Neural progenitor cell (in vitro differentiated cells): ENCODE results near the gene HFM1. TPM values are rescaled to one million over a fixed set of nuclear protein-coding genes. Genes with fewer than 3 reads are reported as not detected.

Experiments
- DNase-seq: peaks from one replicate; pipeline ENCODE4 v3.0.0-alpha.2; 2016; ENCODE audit warnings: low spot score
- H2AFZ ChIP-seq: fragments of 200-600 bp; sonication (generic); replicated peaks from 2 replicates; pipeline ENCODE4 v1.6.1; 2016; ENCODE audit warnings: antibody characterized with exemption
- H3F3A ChIP-seq: fragments of 200-600 bp; sonication (generic); 2 replicates; pipeline ENCODE4 v1.6.1; 2016; ENCODE audit warnings: antibody characterized with exemption, low read depth
- H3K27ac ChIP-seq: fragments of 200-600 bp; sonication (generic); 2 replicates; pipeline ENCODE4 v1.5.1; 2016; ENCODE audit warnings: mild to moderate bottlenecking
- H3K27me3 ChIP-seq: fragments of 200-600 bp; sonication (generic); 2 replicates; pipeline ENCODE4 v1.6.1; 2016; ENCODE audit warnings: mild to moderate bottlenecking, moderate library complexity
- H3K36me3 ChIP-seq: fragments of 200-600 bp; sonication (generic); 2 replicates; pipeline ENCODE4 v1.5.1; 2016
- H3K4me1 ChIP-seq: fragments of 200-600 bp; sonication (generic); 2 replicates; pipeline ENCODE4 v1.6.1; 2016; ENCODE audit warnings: mixed run types
- H3K4me2 ChIP-seq: fragments of 200-600 bp; sonication (generic); 2 replicates; pipeline ENCODE4 v1.6.1; 2016
- H3K4me3 ChIP-seq: fragments of 200-600 bp; sonication (generic); 2 replicates; pipeline ENCODE4 v1.5.1; 2016
- H3K79me2 ChIP-seq: fragments of 200-600 bp; sonication (generic); 2 replicates; pipeline ENCODE4 v1.6.1; 2016; ENCODE audit warnings: low read depth
- H3K9ac ChIP-seq: fragments of 200-600 bp; sonication (generic); 2 replicates; pipeline ENCODE4 v1.6.1; 2016
- H3K9me3 ChIP-seq: fragments of 200-600 bp; sonication (generic); 2 replicates; pipeline ENCODE4 v1.5.1; 2016; ENCODE audit warnings: low read depth
- H4K20me1 ChIP-seq: fragments of 200-600 bp; sonication (generic); 2 replicates; pipeline ENCODE4 v1.6.1; 2016; ENCODE audit warnings: low read depth
- H3K27ac Mint-ChIP-seq: 3 replicates; pipeline ENCODE4 v1.8.0; 2021; ENCODE audit warnings: mixed read lengths
- H3K27me3 Mint-ChIP-seq: 2 replicates; pipeline ENCODE4 v1.8.0; 2022; ENCODE audit warnings: low read depth, mild to moderate bottlenecking, inconsistent platforms, moderate library complexity, mixed read lengths; ENCODE audit not compliant: insufficient read depth
- H3K36me3 Mint-ChIP-seq: 3 replicates; pipeline ENCODE4 v1.8.0; 2021; ENCODE audit warnings: mixed read lengths
- H3K4me1 Mint-ChIP-seq: 3 replicates; pipeline ENCODE4 v1.8.0; 2021; ENCODE audit warnings: mixed read lengths
- H3K4me3 Mint-ChIP-seq: 3 replicates; pipeline ENCODE4 v1.8.0; 2021; ENCODE audit warnings: mild to moderate bottlenecking, moderate library complexity, mixed read lengths
- H3K9me3 Mint-ChIP-seq: 3 replicates; pipeline ENCODE4 v1.8.0; 2020; ENCODE audit warnings: mixed read lengths
- EZH2 ChIP-seq: fragments of 200-600 bp; sonication (generic); IDR thresholded peaks from 2 replicates; pipeline ENCODE4 v1.6.1; 2017; ENCODE audit warnings: antibody characterized with exemption, mild to moderate bottlenecking, moderate library complexity
- EZH2phosphoT487 ChIP-seq: fragments of 200-600 bp; sonication (generic); IDR thresholded peaks from 2 replicates; pipeline ENCODE4 v1.6.1; 2017; ENCODE audit warnings: antibody characterized with exemption
- small RNA-seq: library from RNA; depleted of rRNA; stranded (forward); fragments of <200 nt; gene quantifications from one replicate; pipeline ENCODE3, GENCODE V24; 2015
- total RNA-seq: library from RNA; depleted of rRNA; stranded (reverse); fragments of >200 nt; gene quantifications from 2 replicates; pipeline ENCODE4 v1.2.3, GENCODE V29; 2015; ENCODE audit warnings: low replicate concordance
- TF ChIP-seq, protein P1 (sequence below): fragments of 200-600 bp; sonication (generic); IDR thresholded peaks from 2 replicates; pipeline ENCODE4 v1.5.1; 2017; ENCODE audit warnings: antibody characterized with exemption, mild to moderate bottlenecking

HFM1 gene
- total RNA-seq, 1 donor from 2014 or later, result 36.3 TPM

- DNase-seq, result peak; percentile 16
- Histone ChIP-seq H3K9ac (no peak overlapping the region), H3K4me2 (no peak overlapping the region), H4K20me1 (no peaks in the 10 kb centered on the region), H3K4me3 (no peak overlapping the region), H2AFZ (no peak overlapping the region), H3F3A (no peaks in the 10 kb centered on the region), H3K36me3 (no peaks in the 10 kb centered on the region), H3K79me2 (no peaks in the 10 kb centered on the region), H3K27me3 (no peaks in the 10 kb centered on the region), H3K4me1 (no peaks in the 10 kb centered on the region), H3K9me3 (no peaks in the 10 kb centered on the region), H3K27ac (no peak overlapping the region)
- Mint-ChIP-seq H3K4me1 (no peaks in the 10 kb centered on the region), H3K27me3 (no peaks in the 10 kb centered on the region), H3K27ac (no peak overlapping the region), H3K4me3 (no peak overlapping the region), H3K9me3 (peaks cover 16% of the 10 kb centered on the region), H3K36me3 (no peaks in the 10 kb centered on the region)
- TF ChIP-seq EZH2 (no peak), EZH2phosphoT487 (no peak)
- TF ChIP-seq, protein P1, sequence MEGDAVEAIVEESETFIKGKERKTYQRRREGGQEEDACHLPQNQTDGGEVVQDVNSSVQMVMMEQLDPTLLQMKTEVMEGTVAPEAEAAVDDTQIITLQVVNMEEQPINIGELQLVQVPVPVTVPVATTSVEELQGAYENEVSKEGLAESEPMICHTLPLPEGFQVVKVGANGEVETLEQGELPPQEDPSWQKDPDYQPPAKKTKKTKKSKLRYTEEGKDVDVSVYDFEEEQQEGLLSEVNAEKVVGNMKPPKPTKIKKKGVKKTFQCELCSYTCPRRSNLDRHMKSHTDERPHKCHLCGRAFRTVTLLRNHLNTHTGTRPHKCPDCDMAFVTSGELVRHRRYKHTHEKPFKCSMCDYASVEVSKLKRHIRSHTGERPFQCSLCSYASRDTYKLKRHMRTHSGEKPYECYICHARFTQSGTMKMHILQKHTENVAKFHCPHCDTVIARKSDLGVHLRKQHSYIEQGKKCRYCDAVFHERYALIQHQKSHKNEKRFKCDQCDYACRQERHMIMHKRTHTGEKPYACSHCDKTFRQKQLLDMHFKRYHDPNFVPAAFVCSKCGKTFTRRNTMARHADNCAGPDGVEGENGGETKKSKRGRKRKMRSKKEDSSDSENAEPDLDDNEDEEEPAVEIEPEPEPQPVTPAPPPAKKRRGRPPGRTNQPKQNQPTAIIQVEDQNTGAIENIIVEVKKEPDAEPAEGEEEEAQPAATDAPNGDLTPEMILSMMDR, result no peak
These were observed 183.6 kb downstream of the HFM1 start for GRCh38 chr1:91221017-91221416.

GRCh38 chr1:91217911-91218310 lies 186.7 kb downstream of the HFM1 start:
- Mint-ChIP-seq H3K27me3 (no peaks in the 10 kb centered on the region), H3K9me3 (peaks cover 16% of the 10 kb centered on the region), H3K4me3 (no peak overlapping the region), H3K4me1 (no peaks in the 10 kb centered on the region), H3K36me3 (no peaks in the 10 kb centered on the region), H3K27ac (no peak overlapping the region)
- Histone ChIP-seq H3K4me1 (no peaks in the 10 kb centered on the region), H3K9ac (no peak overlapping the region), H4K20me1 (no peaks in the 10 kb centered on the region), H3K4me2 (no peak overlapping the region), H3K27me3 (no peaks in the 10 kb centered on the region), H3K79me2 (no peaks in the 10 kb centered on the region), H2AFZ (no peak overlapping the region), H3K9me3 (no peaks in the 10 kb centered on the region), H3K4me3 (no peak overlapping the region), H3K27ac (no peak overlapping the region), H3K36me3 (no peaks in the 10 kb centered on the region), H3F3A (no peaks in the 10 kb centered on the region)
- TF ChIP-seq, protein P1, result no peak
- TF ChIP-seq EZH2phosphoT487 (no peak), EZH2 (no peak)
- no peak for DNase-seq

Small RNA genes lying within 50 kb of the gene (small RNA-seq; reads per million reads assigned to genes)
- gene RF00019, result not detected

Other genes with a start within 250 kb of the HFM1 start
- gene CDC7, start 96.0 kb upstream of the HFM1 start, total RNA-seq, result 90.8 and 156 TPM in 2 replicates